Endothelial cell of umbilical vein (primary cell): Measurements from ENCODE around the gene GALNT1. TPM values are rescaled to one million over a fixed set of nuclear protein-coding genes. Genes with fewer than 3 reads are reported as not detected.

Experiments used
- BruUV-seq: library from RNA; stranded (reverse); fragments of 400-500 nt; replicated peaks from 2 replicates; lab custom pipeline; 2021; lab: Mats Ljungman, UMichigan
- CTCF ChIA-PET: fragments of 300-600, 350-600 bp; sonication (Branson Sonifier 250); formaldehyde crosslinking; loops from one replicate; lab custom pipeline; 2021; ENCODE audit warnings: antibody characterized with exemption, inconsistent platforms; lab: Charles Lee
- POLR2A ChIA-PET: fragments of 300-600, 350-600 bp; sonication (Branson Sonifier 250); formaldehyde crosslinking; loops from one replicate; lab custom pipeline; 2021; ENCODE audit warnings: antibody characterized with exemption, inconsistent platforms; lab: Charles Lee
- DNase-seq: peaks from one replicate; pipeline ENCODE4 v3.0.0-alpha.2; 2011; ENCODE audit warnings: low read depth, low spot score
- FAIRE-seq: peaks from 2 replicates; lab custom pipeline; 2011; peaks lifted over from hg19 to GRCh38; lab: Jason Lieb, UNC
- H2AFZ ChIP-seq: 2 replicates; pipeline ENCODE4 v1.6.0; 2012; ENCODE audit warnings: low read depth, low read length, control low read depth, inconsistent platforms
- H3K27ac ChIP-seq: 2 replicates; pipeline ENCODE4 v1.5.1; 2011; ENCODE audit warnings: low read depth, mild to moderate bottlenecking, control low read depth, low read length, moderate library complexity; ENCODE audit not compliant: insufficient read depth
- H3K27me3 ChIP-seq, 2 experiments: 2 replicates each; pipeline versions ENCODE4 v1.6.0 to v1.6.1; 2011; ENCODE audit warnings: low read length in 2 of 2, mixed read lengths in 1 of 2; ENCODE audit not compliant: control insufficient read depth in 2 of 2, insufficient read depth in 2 of 2
- H3K36me3 ChIP-seq, 2 experiments: 2 replicates in 1 of 2; 3 replicates in 1 of 2; pipeline ENCODE4 v1.5.1; 2011; ENCODE audit warnings: low read length in 2 of 2, mild to moderate bottlenecking in 1 of 2, moderate library complexity in 1 of 2; ENCODE audit not compliant: control insufficient read depth in 2 of 2, insufficient read depth in 2 of 2; ENCODE audit errors: extremely low read depth in 1 of 2
- H3K4me1 ChIP-seq: 3 replicates; pipeline ENCODE4 v1.5.1; 2011; ENCODE audit warnings: mild to moderate bottlenecking, low read length; ENCODE audit not compliant: control insufficient read depth, insufficient read depth; ENCODE audit errors: extremely low read depth
- H3K4me2 ChIP-seq: 2 replicates; pipeline ENCODE4 v1.6.1; 2011; ENCODE audit warnings: low read length, control low read depth, mixed read lengths; ENCODE audit not compliant: insufficient read depth
- H3K4me3 ChIP-seq, 3 experiments: fragments of 200-600 bp in 1 of 3; sonication (generic), shearing (Covaris generic) in 1 of 3; replicated peaks in 1 of 3; 2 replicates each; pipeline ENCODE4 v1.5.1; 2011 to 2016; ENCODE audit warnings: control low read depth in 3 of 3, low read length in 3 of 3, mild to moderate bottlenecking in 2 of 3, inconsistent platforms in 1 of 3, low read depth in 1 of 3, moderate library complexity in 1 of 3; ENCODE audit not compliant: insufficient read depth in 1 of 3
- H3K79me2 ChIP-seq: 2 replicates; pipeline ENCODE4 v1.6.0; 2012; ENCODE audit warnings: low read length, inconsistent platforms; ENCODE audit not compliant: control insufficient read depth, insufficient read depth
- H3K9ac ChIP-seq: replicated peaks from 2 replicates; pipeline ENCODE3; 2011; ENCODE audit warnings: low read length, control low read depth; ENCODE audit not compliant: insufficient read depth; ENCODE audit errors: extremely low read depth
- H3K9me1 ChIP-seq: replicated peaks from 3 replicates; pipeline ENCODE4 v1.6.0; 2011; ENCODE audit warnings: mild to moderate bottlenecking, low read length; ENCODE audit not compliant: control insufficient read depth, insufficient read depth; ENCODE audit errors: extremely low read depth
- H3K9me3 ChIP-seq: replicated peaks from 2 replicates; pipeline ENCODE4 v1.5.1; 2012; ENCODE audit warnings: low read length, inconsistent platforms; ENCODE audit not compliant: control insufficient read depth, insufficient read depth
- H4K20me1 ChIP-seq: replicated peaks from 2 replicates; pipeline ENCODE3; 2011; ENCODE audit warnings: mild to moderate bottlenecking, low read length; ENCODE audit not compliant: control insufficient read depth, insufficient read depth; ENCODE audit errors: extremely low read depth
- CTCF ChIP-seq, 2 donors: IDR thresholded peaks; 1 replicate in 1 of 2; 2 replicates in 1 of 2; pipeline ENCODE4 v1.5.1; 2011; ENCODE audit warnings: low read length in 2 of 2, mild to moderate bottlenecking in 2 of 2, moderate library complexity in 2 of 2, control low read depth in 1 of 2, inconsistent platforms in 1 of 2, low read depth in 1 of 2; ENCODE audit not compliant: insufficient read depth in 1 of 2; ENCODE audit errors: extremely low read depth in 1 of 2
- JUN ChIP-seq: IDR thresholded peaks from 2 replicates; pipeline ENCODE4 v1.6.1; 2011; ENCODE audit warnings: borderline replicate concordance, low read depth; ENCODE audit not compliant: insufficient read length, insufficient read depth
- MAX ChIP-seq: IDR thresholded peaks from 2 replicates; pipeline ENCODE4 v1.6.1; 2011; ENCODE audit not compliant: insufficient read depth, insufficient read length
- MYC ChIP-seq: IDR thresholded peaks from one replicate; pipeline ENCODE4 v1.6.1; 2011; ENCODE audit warnings: mild to moderate bottlenecking, low read depth, low read length
- dilution Hi-C: fragments of 300-500 bp; cut with MboI; formaldehyde crosslinking; loops from one replicate; pipeline ENCODE4 v1.15.0; 2019; ENCODE audit warnings: low sequenced_read_pairs; ENCODE audit not compliant: extremely low pct_ligation_motif_present
- intact Hi-C: fragments of 100-400 bp; cut with micrococcal nuclease; formaldehyde crosslinking; loops from one replicate; pipeline ENCODE4 v1.10.0; 2022
- microRNA-seq: library from miRNA; unstranded; fragments of <30 nt; microRNA quantifications from one replicate; pipeline ENCODE4 v1.2.0, GENCODE V29; 2021; ENCODE audit warnings: borderline number of aligned reads, borderline replicate concordance
- polyA plus RNA-seq, 4 experiments: library from polyadenylated mRNA; depleted of rRNA in 3 of 4; stranded (reverse) in 3 of 4; unstranded in 1 of 4; fragments of >200 nt; gene quantifications; 2 replicates each; pipeline versions ENCODE4 v1.2.1 to v1.2.3, GENCODE V29; 2011 to 2012; ENCODE audit warnings: missing spikeins in 1 of 4
- total RNA-seq: library from RNA; stranded (reverse); gene quantifications from 2 replicates; pipeline ENCODE4 v1.2.3, GENCODE V29; 2021

Gene GALNT1
- total and polyA plus RNA-seq, 2 donors (not counting 3 experiments of a cell fraction or from before 2014, with no cell fraction given) = 89.9 to 360 TPM

DNA sequence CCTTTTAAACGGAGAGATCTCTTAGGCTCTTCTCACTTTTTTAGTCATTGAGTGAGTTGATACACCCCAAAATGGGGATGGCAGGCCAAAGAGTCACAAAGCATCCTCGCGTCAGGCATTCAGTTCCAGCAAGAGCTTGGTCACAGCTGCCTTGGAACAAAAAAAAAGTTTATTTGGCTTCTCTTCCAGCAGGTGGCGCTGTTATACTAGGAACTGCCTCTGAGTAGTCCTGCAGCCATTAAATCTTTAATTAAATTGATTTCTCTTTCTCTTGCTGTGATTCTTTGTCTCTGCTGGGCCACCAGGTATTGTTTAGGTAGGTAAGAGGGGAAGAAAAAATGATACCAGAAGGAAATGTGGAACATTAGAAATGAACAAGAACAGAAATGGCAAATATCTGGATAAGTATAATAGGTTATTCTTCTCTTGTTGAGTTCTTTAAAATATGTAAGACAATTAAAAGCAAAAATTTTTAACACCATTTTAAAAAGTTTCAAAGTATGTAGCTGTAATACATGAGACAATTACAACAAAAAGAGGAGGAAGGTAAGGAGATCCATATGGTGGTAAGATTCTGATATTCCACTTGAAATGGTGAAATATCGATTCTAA, 175.1 kb downstream of the GALNT1 start:
- H3K27ac ChIP-seq = no peak overlapping the region
- ChIA-PET POLR2A (no interaction called here), CTCF (interaction anchor here (0.6 to 3.6 kb wide), 42 partner anchors 8 to 528 kb away, joined by 3 to 93 read pairs (median 4); partner anchors contain the start of genes INO80C and RMP24)
- no peaks in the 10 kb centered on the region for H4K20me1 ChIP-seq
- H3K4me3 ChIP-seq = no peak overlapping the region
- no peaks in the 10 kb centered on the region for H3K79me2 ChIP-seq
- no TSS peak for BruUV-seq
- dilution Hi-C loops = no loop called here
- intact Hi-C loops = loop anchor here (1.0 to 10.0 kb wide), 8 partner anchors 44 to 528 kb away; partner anchors contain the start of gene RMP24
- H3K36me3 ChIP-seq = no peaks in the 10 kb centered on the region
- H2AFZ ChIP-seq = no peak overlapping the region
- peak; percentile 90 for FAIRE-seq
- H3K9me1 ChIP-seq = no peaks in the 10 kb centered on the region
- no peak overlapping the region for H3K4me2 ChIP-seq
- no peak overlapping the region for H3K9ac ChIP-seq
- TF ChIP-seq JUN (no peak), CTCF (IDR thresholded peaks at IDR 0.05; ENCODE audit: extremely low read depth in 1 of 2, insufficient read depth in 1 of 2, low read depth in 1 of 2, low read length in 2 of 2) (peak; percentile 58 to 75), MAX (no peak), MYC (no peak)
- no peaks in the 10 kb centered on the region for H3K4me1 ChIP-seq
- DNase-seq = peak; percentile 63
- H3K9me3 ChIP-seq = no peaks in the 10 kb centered on the region
- peaks cover 3 to 6% of the 10 kb centered on the region in 2 experiments for H3K27me3 ChIP-seq

Small RNA genes within 50 kb of the gene (microRNA-seq; reads per million reads assigned to microRNA genes)
- gene MIR3975 = not detected

Other genes starting within 250 kb of the GALNT1 start
- gene ZNF24, start 237.3 kb upstream of the GALNT1 start, total RNA-seq = 38.6 and 40.2 TPM in 2 replicates
- gene ZNF24, start 237.3 kb upstream of the GALNT1 start, polyA plus RNA-seq = 7.0 and 10.3 TPM in 2 replicates
- 0.44 and 0.72 TPM in 2 replicates for gene ZNF396, start 204.4 kb upstream of the GALNT1 start, total RNA-seq
- gene ZNF396, start 204.4 kb upstream of the GALNT1 start, polyA plus RNA-seq = 0.14 and 0.28 TPM in 2 replicates
- 51.4 and 56.0 TPM in 2 replicates for gene INO80C, start 83.8 kb upstream of the GALNT1 start, total RNA-seq
- 41.4 and 43.4 TPM in 2 replicates for gene INO80C, start 83.8 kb upstream of the GALNT1 start, polyA plus RNA-seq